H1 (cell line): ENCODE data around the gene POLR2M. TPM values are rescaled to one million over a fixed set of nuclear protein-coding genes. Genes with fewer than 3 reads are reported as not detected.

Experiments used
- CTCF ChIA-PET: fragments of 300-600 bp; sonication (Branson Sonifier 250); formaldehyde crosslinking; loops from one replicate; lab custom pipeline; 2021; ENCODE audit not compliant: partially characterized antibody; lab: Charles Lee
- POLR2A ChIA-PET: fragments of 300-600 bp; sonication (Branson Sonifier 250); formaldehyde crosslinking; loops from one replicate; lab custom pipeline; 2021; ENCODE audit warnings: inconsistent platforms; ENCODE audit not compliant: partially characterized antibody; lab: Charles Lee
- DNase-seq, 2 experiments: peaks; one replicate each; pipeline versions ENCODE4 v3.0.0 to v3.0.0-alpha.2; 2010 to 2022; ENCODE audit warnings: low spot score in 2 of 2, low read depth in 1 of 2, mixed read lengths in 1 of 2
- FAIRE-seq: peaks from 2 replicates; lab custom pipeline; 2011; peaks lifted over from hg19 to GRCh38; lab: Jason Lieb, UNC
- H2AFZ ChIP-seq: 2 replicates; pipeline ENCODE4 v1.8.1; 2012; ENCODE audit warnings: low read length, inconsistent platforms
- H2AK5ac ChIP-seq: 2 replicates; pipeline ENCODE4 v1.6.1; 2013; ENCODE audit warnings: low read depth, low read length
- H2BK120ac ChIP-seq: replicated peaks from 2 replicates; pipeline ENCODE3; 2013; ENCODE audit warnings: low read depth, low read length, inconsistent platforms
- H2BK12ac ChIP-seq: 2 replicates; pipeline ENCODE4 v1.6.1; 2013; ENCODE audit warnings: low read depth, low read length
- H2BK15ac ChIP-seq: 2 replicates; pipeline ENCODE4 v1.6.1; 2013; ENCODE audit warnings: low read length
- H2BK20ac ChIP-seq: 2 replicates; pipeline ENCODE4 v1.6.1; 2013; ENCODE audit warnings: low read length
- H2BK5ac ChIP-seq: 2 replicates; pipeline ENCODE4 v1.6.1; 2013; ENCODE audit warnings: low read depth, low read length
- H3K14ac ChIP-seq: 2 replicates; pipeline ENCODE4 v1.6.1; 2013; ENCODE audit warnings: inconsistent platforms; ENCODE audit not compliant: insufficient read length
- H3K18ac ChIP-seq: 2 replicates; pipeline ENCODE4 v1.6.1; 2013; ENCODE audit warnings: low read length; ENCODE audit errors: extremely low read depth
- H3K23ac ChIP-seq: 2 replicates; pipeline ENCODE4 v1.6.1; 2013; ENCODE audit warnings: inconsistent platforms; ENCODE audit not compliant: insufficient read length
- H3K23me2 ChIP-seq: 2 replicates; pipeline ENCODE4 v1.6.1; 2013; ENCODE audit warnings: low read depth, low read length
- H3K27ac ChIP-seq: 2 replicates; pipeline ENCODE4 v1.6.1; 2011; ENCODE audit warnings: low read depth, low read length, inconsistent platforms
- H3K27me3 ChIP-seq, 4 experiments: replicated peaks in 1 of 4; 1 replicate in 1 of 4; 2 replicates in 3 of 4; pipeline versions ENCODE4 v1.6.1 to v1.8.1; 2011 to 2013; ENCODE audit warnings: low read length in 3 of 4, mild to moderate bottlenecking in 3 of 4, inconsistent platforms in 2 of 4, mixed read lengths in 2 of 4, moderate library complexity in 1 of 4; ENCODE audit not compliant: control insufficient read depth in 3 of 4, insufficient read depth in 3 of 4; ENCODE audit errors: extremely low read depth in 1 of 4
- H3K36me3 ChIP-seq, 4 experiments: 2 replicates each; pipeline versions ENCODE4 v1.6.1 to v1.8.1; 2011 to 2013; ENCODE audit warnings: mild to moderate bottlenecking in 4 of 4, low read length in 3 of 4, moderate library complexity in 2 of 4, control low read depth in 1 of 4, inconsistent platforms in 1 of 4; ENCODE audit not compliant: insufficient read depth in 4 of 4, control insufficient read depth in 2 of 4
- H3K4ac ChIP-seq: replicated peaks from 2 replicates; pipeline ENCODE3; 2013; ENCODE audit warnings: low read length, low read depth, mixed read lengths, inconsistent platforms; ENCODE audit not compliant: insufficient read length
- H3K4me1 ChIP-seq, 4 experiments: replicated peaks in 1 of 4; 1 replicate in 1 of 4; 2 replicates in 3 of 4; pipeline versions ENCODE4 v1.6.1 to v1.8.1; 2011 to 2013; ENCODE audit warnings: low read length in 3 of 4, inconsistent platforms in 2 of 4, mixed read lengths in 1 of 4; ENCODE audit not compliant: insufficient read depth in 4 of 4, control insufficient read depth in 3 of 4
- H3K4me2 ChIP-seq, 2 experiments: 2 replicates each; pipeline versions ENCODE4 v1.6.1 to v1.8.1; 2011 to 2013; ENCODE audit warnings: low read depth in 2 of 2, low read length in 2 of 2, control low read depth in 1 of 2, inconsistent platforms in 1 of 2, mild to moderate bottlenecking in 1 of 2; ENCODE audit not compliant: insufficient read depth in 1 of 2
- H3K4me3 ChIP-seq, 4 experiments: fragments of 200-600, 300-600 bp in 1 of 4; sonication (generic), shearing (Covaris generic), sonication (Bioruptor Twin) in 1 of 4; 2 replicates each; pipeline versions ENCODE4 v1.5.1 to v1.8.1; 2011 to 2016; ENCODE audit warnings: low read length in 4 of 4, low read depth in 3 of 4, control low read depth in 2 of 4, inconsistent platforms in 2 of 4, mild to moderate bottlenecking in 2 of 4, mixed read lengths in 1 of 4, moderate library complexity in 1 of 4; ENCODE audit not compliant: insufficient read depth in 2 of 4; ENCODE audit errors: extremely low read depth in 1 of 4
- H3K56ac ChIP-seq: replicated peaks from 2 replicates; pipeline ENCODE3; 2013; ENCODE audit warnings: low read depth, mild to moderate bottlenecking, mixed read lengths, low read length, inconsistent platforms; ENCODE audit not compliant: insufficient read length
- H3K79me1 ChIP-seq: 2 replicates; pipeline ENCODE4 v1.6.1; 2013; ENCODE audit warnings: low read depth, low read length, control low read depth
- H3K79me2 ChIP-seq, 2 experiments: 2 replicates each; pipeline versions ENCODE4 v1.6.1 to v1.8.1; 2012 to 2013; ENCODE audit warnings: low read length in 2 of 2, mild to moderate bottlenecking in 2 of 2, inconsistent platforms in 1 of 2; ENCODE audit not compliant: insufficient read depth in 2 of 2, control insufficient read depth in 1 of 2
- H3K9ac ChIP-seq, 4 experiments: replicated peaks in 1 of 4; 1 replicate in 1 of 4; 2 replicates in 3 of 4; pipeline versions ENCODE4 v1.6.1 to v1.8.1; 2011 to 2013; ENCODE audit warnings: low read depth in 3 of 4, low read length in 3 of 4, control low read depth in 2 of 4, mild to moderate bottlenecking in 2 of 4, moderate library complexity in 2 of 4, inconsistent platforms in 1 of 4; ENCODE audit errors: extremely low read depth in 1 of 4
- H3K9me3 ChIP-seq, 2 experiments: 2 replicates each; pipeline versions ENCODE4 v1.6.1 to v1.8.1; 2012 to 2013; ENCODE audit warnings: mild to moderate bottlenecking in 2 of 2, moderate library complexity in 2 of 2, control low read depth in 1 of 2, inconsistent platforms in 1 of 2, low read depth in 1 of 2, low read length in 1 of 2, mixed read lengths in 1 of 2; ENCODE audit not compliant: insufficient read depth in 2 of 2
- H4K20me1 ChIP-seq, 2 experiments: replicated peaks in 1 of 2; 2 replicates each; pipeline versions ENCODE3 to v1.8.1; 2011 to 2013; ENCODE audit warnings: inconsistent platforms in 2 of 2, low read length in 2 of 2, mild to moderate bottlenecking in 1 of 2; ENCODE audit not compliant: insufficient read depth in 2 of 2, control insufficient read depth in 1 of 2
- H4K5ac ChIP-seq: 2 replicates; pipeline ENCODE4 v1.6.1; 2013; ENCODE audit warnings: low read length, low read depth, mixed read lengths, inconsistent platforms; ENCODE audit not compliant: insufficient read length
- H4K8ac ChIP-seq: 2 replicates; pipeline ENCODE4 v1.8.0; 2013; ENCODE audit warnings: mild to moderate bottlenecking, moderate library complexity, low read length, inconsistent platforms; ENCODE audit not compliant: insufficient read depth; ENCODE audit errors: extremely low read depth
- H4K91ac ChIP-seq: replicated peaks from 2 replicates; pipeline ENCODE3; 2013; ENCODE audit warnings: low read length, mixed read lengths, inconsistent platforms; ENCODE audit not compliant: insufficient read length
- CEBPB ChIP-seq: IDR thresholded peaks from 2 replicates; pipeline ENCODE4 v1.6.1; 2012; ENCODE audit warnings: low read depth, low read length
- CTCF ChIP-seq, 3 experiments: IDR thresholded peaks; 1 replicate in 2 of 3; 2 replicates in 1 of 3; pipeline versions ENCODE4 v1.5.1 to v1.6.1; 2011; ENCODE audit warnings: low read length in 3 of 3, mild to moderate bottlenecking in 3 of 3, inconsistent platforms in 2 of 3, low read depth in 1 of 3, moderate library complexity in 1 of 3; ENCODE audit not compliant: insufficient read depth in 1 of 3; ENCODE audit errors: control extremely low read depth in 1 of 3
- E2F6 ChIP-seq: IDR thresholded peaks from 2 replicates; pipeline ENCODE4 v1.6.1; 2012; ENCODE audit warnings: inconsistent platforms
- EGR1 ChIP-seq: IDR thresholded peaks from 2 replicates; pipeline ENCODE4 v1.6.1; 2011; ENCODE audit warnings: low read depth, low read length, borderline replicate concordance
- EZH2 ChIP-seq: fragments of 200-600 bp; sonication (generic); IDR thresholded peaks from 2 replicates; pipeline ENCODE4 v1.7.1; 2012; ENCODE audit warnings: low read depth, mild to moderate bottlenecking, moderate library complexity, low read length, inconsistent platforms; ENCODE audit not compliant: severe bottlenecking
- GABPA ChIP-seq: IDR thresholded peaks from 2 replicates; pipeline ENCODE4 v1.6.1; 2011; ENCODE audit warnings: mild to moderate bottlenecking, low read length, moderate library complexity, borderline replicate concordance; ENCODE audit not compliant: insufficient read depth
- GTF2F1 ChIP-seq: IDR thresholded peaks from 2 replicates; pipeline ENCODE4 v1.6.1; 2012; ENCODE audit warnings: low read depth, low read length, improper control_type of control experiment, borderline replicate concordance
- HDAC6 ChIP-seq: IDR thresholded peaks from one replicate; pipeline ENCODE4 v1.7.1; 2012; ENCODE audit warnings: low read depth, mild to moderate bottlenecking, inconsistent platforms, low read length, moderate library complexity
- KDM4A ChIP-seq: IDR thresholded peaks from one replicate; pipeline ENCODE4 v1.7.1; 2012; ENCODE audit warnings: low read depth, mild to moderate bottlenecking, moderate library complexity, low read length, inconsistent platforms; ENCODE audit not compliant: severe bottlenecking
- SRF ChIP-seq: IDR thresholded peaks from 2 replicates; pipeline ENCODE4 v1.6.1; 2011; ENCODE audit warnings: mild to moderate bottlenecking, low read depth, low read length, moderate library complexity
- TAF1 ChIP-seq: IDR thresholded peaks from 2 replicates; pipeline ENCODE4 v1.6.1; 2011; ENCODE audit warnings: mild to moderate bottlenecking, low read depth, low read length
- WGBS, 2 experiments: shearing (Covaris generic) in 1 of 2; methylation state at CpG; one replicate each; pipeline versions ENCODE4 v1.1.6 to v1.1.7; 2013 to 2015; ENCODE audit warnings: low lambda C conversion rate in 2 of 2, mixed read lengths in 2 of 2, inconsistent platforms in 1 of 2, low coverage in 1 of 2, missing lambda C conversion rate in 1 of 2; ENCODE audit not compliant: insufficient replicate concordance in 2 of 2, insufficient coverage in 1 of 2, insufficient read length in 1 of 2; ENCODE audit errors: extremely low coverage in 1 of 2, missing lambda C conversion rate in 1 of 2; 5-methylcytosine and 5-hydroxymethylcytosine counted together
- polyA plus RNA-seq, 7 experiments: library from polyadenylated mRNA; depleted of rRNA in 3 of 7; stranded (reverse) in 5 of 7; unstranded in 2 of 7; fragments of >200 nt in 5 of 7; fragments of 200-250 nt in 2 of 7; gene quantifications; 1 replicate in 5 of 7; 2 replicates in 1 of 7; 4 replicates in 1 of 7; pipeline versions ENCODE4 v1.2.1 to v1.2.3, GENCODE V29; 2011 to 2013; ENCODE audit warnings: missing spikeins in 2 of 7, mixed read lengths in 2 of 7
- total RNA-seq: library from RNA; stranded (reverse); fragmentation: NEBNext Ultra II Directional; extraction: Animal tissue kit (Norgen Biotek cat#: 25700); gene quantifications from 2 replicates; pipeline ENCODE4 v1.2.1, GENCODE V29; 2021

POLR2M gene
- total and polyA plus RNA-seq, 2 of the 8 experiments (the other 6 are each of a cell fraction or from before 2014, with no cell fraction given), result 32.7 to 55.1 TPM

GRCh38 chr15:57677204-57677603 is 29.3 kb upstream of the POLR2M start:
- Histone ChIP-seq H4K20me1 (no peaks in the 10 kb centered on the region), H2BK12ac (no peak overlapping the region), H4K91ac (no peak overlapping the region), H3K79me2 (no peaks in the 10 kb centered on the region), H3K27me3 (no peaks in the 10 kb centered on the region), H2AFZ (no peak overlapping the region), H3K14ac (no peak overlapping the region), H2BK120ac (no peak overlapping the region), H3K9me3 (no peaks in the 10 kb centered on the region), H2BK15ac (no peak overlapping the region), H2AK5ac (no peak overlapping the region), H3K4me2 (no peak overlapping the region), H3K4me3 (no peak overlapping the region), H3K9ac (no peak overlapping the region), H3K4me1 (no peaks in the 10 kb centered on the region), H3K18ac (no peak overlapping the region), H4K5ac (no peak overlapping the region), H3K23me2 (no peaks in the 10 kb centered on the region), H3K27ac (no peak overlapping the region), H2BK5ac (no peak overlapping the region), H3K23ac (no peak overlapping the region), H3K4ac (no peak overlapping the region), H3K56ac (no peak overlapping the region), H2BK20ac (no peak overlapping the region), H3K79me1 (no peaks in the 10 kb centered on the region), H4K8ac (no peak overlapping the region), H3K36me3 (no peaks in the 10 kb centered on the region)
- FAIRE-seq (no peak), DNase-seq (no peak)
- ChIA-PET CTCF (interaction anchor here (0.6 to 2.3 kb wide), 7 partner anchors 8 to 244 kb away, joined by 3 to 10 read pairs (median 4); no protein-coding TSS in a partner anchor), POLR2A (interaction anchor here (0.6 to 1.6 kb wide), 2 partner anchors 30 to 34 kb away, joined by 3 to 12 read pairs; partner anchors contain the start of gene POLR2M)
- 93% methylated on average over 3 of the region's 3 CpGs; no CpG with 5 or more reads in 1 of the 2 experiments for WGBS, 2 experiments
- TF ChIP-seq EZH2, result no peak
- TF ChIP-seq E2F6, result no peak
- TF ChIP-seq HDAC6, result no peak
- TF ChIP-seq KDM4A, result no peak
- no peak for TF ChIP-seq CTCF (IDR thresholded peaks at IDR 0.05; ENCODE audit: control extremely low read depth in 1 of 3, insufficient read depth in 1 of 3, low read depth in 1 of 3, low read length in 3 of 3)
- no peak for TF ChIP-seq GTF2F1
- no peak for TF ChIP-seq SRF
- TF ChIP-seq EGR1, result no peak
- no peak for TF ChIP-seq GABPA
- no peak for TF ChIP-seq TAF1
- no peak for TF ChIP-seq CEBPB
